ENCODE data around the gene VENTX.

DNA sequence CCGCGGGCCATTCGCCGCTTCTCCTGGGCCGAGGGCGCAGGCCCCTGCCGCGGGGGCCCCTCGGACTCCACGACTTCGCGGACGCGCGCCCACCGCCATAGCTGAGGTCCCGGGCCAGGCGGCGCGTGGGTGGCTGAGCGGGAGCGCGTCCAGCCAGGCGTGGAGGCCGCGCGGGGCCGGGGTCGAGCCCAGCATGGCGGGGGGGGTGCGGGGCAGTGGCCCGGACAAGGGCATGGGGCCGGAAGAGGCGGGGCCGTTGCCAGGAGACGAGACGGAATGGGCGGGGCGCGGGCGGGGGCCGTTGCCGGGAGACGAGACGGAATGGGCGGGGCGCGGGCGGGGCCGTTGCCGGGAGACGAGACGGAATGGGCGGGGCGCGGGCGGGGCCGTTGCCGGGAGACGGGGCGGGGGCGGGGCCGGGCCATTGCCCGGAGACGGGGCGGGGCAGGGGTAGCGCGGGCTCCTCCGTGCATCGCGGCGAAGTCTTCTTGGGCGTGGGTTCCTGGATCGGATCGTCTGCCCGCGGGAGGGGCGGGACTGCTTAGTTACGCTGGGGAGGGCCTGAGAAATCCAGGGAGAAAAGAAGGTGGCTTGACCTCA, 24.2 kb downstream of the VENTX start:
- TF ChIP-seq POLR2AphosphoS5 (IDR thresholded peaks at IDR 0.05; ENCODE audit: borderline replicate concordance, low read depth, low read length) (no peak), FOXP2 (optimal IDR thresholded peaks at IDR 0.05; ENCODE audit: control extremely low read depth, extremely low read length, insufficient read depth) (no peak)

Data from SK-N-MC (cell line).